GM19455 (cell line): ENCODE data around the gene AOAH.

ENCODE experiments used
- ATAC-seq: cut with Tn5 transposase; IDR thresholded peaks from one replicate; pipeline ENCODE4 v1.9.1; 2021; ENCODE audit not compliant: unreplicated experiment

AOAH gene

GRCh38 chr7:36692456-36692855 lies 31.8 kb downstream of the AOAH start:
- ATAC-seq, result no peak

GRCh38 chr7:36691983-36692382 lies 32.3 kb downstream of the AOAH start:
- ATAC-seq, result no peak

- ATAC-seq, result no peak
These were observed 33.6 kb downstream of the AOAH start for GRCh38 chr7:36690514-36691187.

DNA sequence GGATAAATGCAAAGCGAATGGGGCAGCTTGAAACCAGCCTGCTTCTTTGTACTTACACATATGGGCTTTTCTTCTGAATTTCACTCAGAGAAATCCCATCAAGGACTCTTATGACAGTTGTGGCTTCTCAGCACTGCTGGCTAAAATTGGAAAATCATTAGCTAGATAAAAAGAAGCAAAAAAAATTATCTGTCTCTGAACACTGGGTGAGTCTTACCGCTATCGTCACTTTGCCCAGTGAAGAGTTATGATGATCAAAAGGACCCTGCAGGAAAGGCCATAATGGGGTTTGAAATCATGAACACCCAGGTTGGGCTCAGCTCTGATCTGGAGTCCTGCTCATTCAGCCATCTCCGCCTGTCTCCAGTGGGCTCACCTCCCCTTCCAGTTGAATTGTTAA lies 34.3 kb downstream of the AOAH start:
- ATAC-seq, result no peak

DNA sequence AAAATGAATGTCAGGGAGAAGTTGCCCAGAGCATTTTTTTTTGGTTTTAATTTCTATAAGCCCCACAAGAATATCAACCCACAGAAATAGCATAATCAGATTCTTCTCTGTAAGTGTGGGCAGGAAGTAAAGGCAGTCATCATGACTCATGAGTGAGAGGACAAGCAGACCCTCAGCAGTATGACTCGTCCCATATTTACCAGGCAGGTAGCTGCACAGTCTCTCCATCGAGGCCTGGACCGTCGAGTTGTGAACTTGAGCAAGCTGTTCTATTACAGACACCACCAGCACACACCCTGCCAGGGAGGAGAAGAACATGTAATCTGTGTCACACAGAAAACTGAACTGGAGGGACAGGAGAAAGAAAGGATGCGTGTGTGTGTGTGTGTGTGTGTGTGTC lies 37.8 kb downstream of the AOAH start:
- ATAC-seq, result no peak

- ATAC-seq, result no peak
These were observed 39.3 kb downstream of the AOAH start for GRCh38 chr7:36684954-36685353.

- no peak for ATAC-seq
These were observed 40.5 kb downstream of the AOAH start for GRCh38 chr7:36683695-36684357.

GRCh38 chr7:36683111-36683510 lies 41.2 kb downstream of the AOAH start:
- ATAC-seq, result no peak

DNA sequence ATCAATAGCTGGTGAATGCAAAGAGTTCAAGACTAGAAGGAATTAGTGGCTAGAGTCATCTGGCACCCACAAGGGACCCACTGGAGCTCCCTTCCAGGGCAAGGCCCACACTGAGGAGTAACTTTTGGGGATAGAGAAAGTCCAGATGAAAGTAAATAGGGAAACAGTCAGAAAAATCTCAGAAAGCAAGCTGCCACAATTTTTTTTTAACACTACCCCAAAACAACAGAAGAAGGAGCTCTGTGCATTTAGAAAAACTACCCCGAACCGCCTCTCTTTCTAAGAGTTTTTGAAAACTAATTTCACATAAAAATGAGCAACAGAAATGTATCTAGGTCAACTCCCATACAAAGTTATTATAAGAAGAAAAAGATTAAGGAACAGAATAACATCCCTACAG lies 42.2 kb downstream of the AOAH start:
- ATAC-seq, result no peak

DNA sequence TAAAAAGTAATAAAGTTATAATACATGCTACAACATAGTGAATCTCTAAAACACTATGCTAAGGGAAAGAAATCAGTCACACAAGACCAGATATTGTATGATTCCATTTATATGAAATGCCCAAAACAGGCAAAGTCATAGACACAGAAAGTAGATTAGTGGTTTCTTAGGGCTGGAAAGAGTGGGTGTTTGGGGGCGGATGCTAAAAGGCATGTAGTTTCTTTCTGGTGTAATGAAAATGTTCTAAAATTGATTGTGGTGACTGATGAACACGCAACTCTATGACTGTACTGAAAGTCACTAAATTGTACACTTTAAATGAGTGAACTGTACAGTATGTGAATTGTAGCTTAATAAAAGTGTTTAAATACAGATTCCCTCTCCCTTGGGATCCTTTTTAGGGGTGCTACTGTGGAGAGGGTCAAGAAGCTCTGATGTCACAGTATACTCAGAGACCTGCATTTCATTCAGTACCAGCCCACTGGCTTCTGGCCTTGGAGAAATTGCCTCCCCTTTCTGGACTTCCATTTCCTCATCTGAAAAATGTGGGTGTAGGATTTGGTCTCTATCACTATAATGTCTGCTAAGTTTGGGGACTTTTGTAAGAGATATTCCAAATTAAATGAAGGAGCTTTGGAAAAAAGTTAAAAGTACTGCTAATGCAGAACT lies 46.4 kb downstream of the AOAH start:
- ATAC-seq, result no peak

- no peak for ATAC-seq
These were observed 50.6 kb downstream of the AOAH start for GRCh38 chr7:36673703-36674102.

- no peak for ATAC-seq
These were observed 52.9 kb downstream of the AOAH start for GRCh38 chr7:36671432-36671829.

DNA sequence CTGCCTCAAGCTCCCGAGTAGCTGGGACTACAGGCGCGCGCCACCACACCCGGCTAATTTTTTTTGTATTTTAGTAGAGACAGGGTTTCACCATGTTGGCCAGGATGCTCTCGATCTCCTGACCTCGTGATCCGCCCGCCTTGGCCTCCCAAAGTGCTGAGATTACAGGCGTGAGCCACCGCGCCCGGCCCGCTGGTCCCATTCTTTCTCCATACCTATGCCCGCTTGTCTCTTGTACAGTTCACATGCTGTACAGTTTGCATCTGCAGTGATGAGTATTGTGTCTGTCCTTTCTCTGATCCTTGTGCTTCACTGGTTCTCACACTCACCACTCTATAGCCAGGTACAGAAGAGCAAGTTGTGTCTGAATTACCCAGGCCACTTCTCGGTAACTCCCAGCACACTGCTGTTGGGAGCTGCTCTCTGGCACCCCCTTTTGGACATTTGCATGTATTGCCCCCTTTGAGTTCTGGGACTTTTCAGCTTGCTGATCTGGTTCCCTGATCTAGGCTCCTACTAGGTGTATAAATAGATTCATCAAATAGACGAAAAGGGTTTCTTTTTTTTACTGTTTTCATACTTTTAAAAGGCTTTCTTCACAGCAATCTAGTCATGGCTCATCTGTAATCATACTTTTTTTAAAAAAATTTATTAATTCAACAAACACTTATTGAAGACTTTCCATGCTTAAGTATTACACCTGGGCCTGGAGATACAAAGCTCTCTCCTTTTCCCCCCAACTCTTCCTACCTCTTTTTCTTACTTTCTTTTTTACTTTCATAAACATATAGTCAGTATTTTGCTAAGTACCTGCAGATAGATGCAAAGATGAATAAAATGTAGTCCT lies 53.5 kb downstream of the AOAH start:
- peak; percentile 82 for ATAC-seq

- ATAC-seq, result no peak
These were observed 55.5 kb downstream of the AOAH start for GRCh38 chr7:36668750-36669149.

- ATAC-seq, result no peak
These were observed 56.2 kb downstream of the AOAH start for GRCh38 chr7:36668080-36668479.

DNA sequence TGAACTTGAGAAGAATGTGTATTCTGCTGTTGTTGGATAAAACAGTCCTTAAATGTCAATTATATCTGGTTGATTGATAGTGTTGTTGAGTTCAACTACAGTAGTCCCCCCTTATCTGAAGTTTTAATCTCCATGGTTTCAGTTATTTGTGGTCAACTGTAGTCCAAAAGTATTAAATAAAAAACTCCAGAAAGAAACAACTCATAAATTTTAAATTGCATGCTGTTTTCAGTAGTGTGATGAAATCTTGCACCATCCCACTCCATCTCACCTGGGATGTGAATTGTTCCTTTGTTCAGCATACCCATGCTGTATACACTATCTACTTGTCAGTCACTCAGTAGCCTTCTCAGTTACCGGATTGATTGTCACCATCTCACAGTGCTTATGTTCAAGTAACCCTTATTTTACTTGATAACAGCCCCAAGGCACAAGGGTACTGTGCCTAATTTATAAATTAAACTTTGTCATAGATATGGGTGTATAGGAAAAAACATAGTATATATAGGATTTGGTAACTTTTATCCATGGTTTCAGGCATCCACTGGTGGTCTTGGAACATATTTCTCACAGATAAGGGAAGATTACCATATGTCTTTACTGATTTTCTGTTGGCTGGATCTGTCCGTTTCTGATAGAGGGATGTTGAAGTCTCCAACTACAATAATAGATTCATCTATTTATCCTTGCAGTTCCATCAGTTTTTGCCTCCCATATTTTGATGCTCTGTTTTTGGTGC lies 57.1 kb downstream of the AOAH start:
- ATAC-seq, result no peak

DNA sequence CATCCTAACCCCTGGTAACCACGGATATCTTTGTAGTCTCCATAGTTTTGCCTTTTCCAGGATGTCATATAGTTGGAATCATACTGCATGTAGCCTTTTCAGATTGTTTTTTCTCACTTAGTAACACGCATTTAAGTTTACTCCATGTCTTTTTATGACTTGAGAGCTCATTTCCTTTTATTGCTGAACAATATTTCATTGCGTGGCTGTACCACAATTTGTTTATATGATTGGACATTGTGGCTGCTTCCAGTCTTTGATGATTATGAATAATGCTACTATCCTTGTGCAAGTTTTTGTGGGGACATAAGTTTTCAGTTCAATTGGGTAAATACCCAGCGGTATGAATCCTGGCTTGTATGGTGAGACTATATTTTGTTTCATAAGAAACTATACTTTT lies 60.8 kb downstream of the AOAH start:
- ATAC-seq, result no peak

GRCh38 chr7:36661135-36661840 lies 63.0 kb downstream of the AOAH start:
- no peak for ATAC-seq

- ATAC-seq, result no peak
These were observed 64.5 kb downstream of the AOAH start for GRCh38 chr7:36659638-36660341.

DNA sequence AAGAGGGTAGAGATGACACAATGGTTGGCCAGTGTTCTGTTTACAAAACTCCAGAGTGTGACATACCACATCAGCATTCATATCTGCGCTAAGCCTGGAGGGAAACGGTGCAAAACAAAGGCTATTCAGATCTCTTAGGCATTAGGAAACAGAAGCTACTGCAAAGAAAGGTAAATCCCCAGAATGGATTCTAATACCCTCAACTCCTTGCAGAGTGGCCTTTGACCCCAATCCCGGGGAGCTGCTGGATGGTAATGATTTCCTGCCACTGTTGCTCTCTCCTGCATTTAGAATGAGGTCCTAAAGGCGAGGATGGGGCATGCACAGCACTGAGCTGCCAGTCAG lies 65.2 kb downstream of the AOAH start:
- no peak for ATAC-seq
